Epithelial cell of esophagus (primary cell): ENCODE data around the gene IZUMO4.

Experiments used
- DNase-seq: peaks from one replicate; pipeline ENCODE4 v3.0.0; 2010; ENCODE audit warnings: low read depth
- H3K4me3 ChIP-seq: 2 replicates; pipeline ENCODE4 v1.5.1; 2011; ENCODE audit warnings: mild to moderate bottlenecking, low read length, control low read depth
- TF ChIP-seq, protein P1 (sequence below): IDR thresholded peaks from 2 replicates; pipeline ENCODE4 v1.5.1; 2011; ENCODE audit warnings: low read depth, mild to moderate bottlenecking, low read length, control low read depth, inconsistent platforms; ENCODE audit not compliant: insufficient read depth; ENCODE audit errors: missing control alignments

Gene IZUMO4

DNA sequence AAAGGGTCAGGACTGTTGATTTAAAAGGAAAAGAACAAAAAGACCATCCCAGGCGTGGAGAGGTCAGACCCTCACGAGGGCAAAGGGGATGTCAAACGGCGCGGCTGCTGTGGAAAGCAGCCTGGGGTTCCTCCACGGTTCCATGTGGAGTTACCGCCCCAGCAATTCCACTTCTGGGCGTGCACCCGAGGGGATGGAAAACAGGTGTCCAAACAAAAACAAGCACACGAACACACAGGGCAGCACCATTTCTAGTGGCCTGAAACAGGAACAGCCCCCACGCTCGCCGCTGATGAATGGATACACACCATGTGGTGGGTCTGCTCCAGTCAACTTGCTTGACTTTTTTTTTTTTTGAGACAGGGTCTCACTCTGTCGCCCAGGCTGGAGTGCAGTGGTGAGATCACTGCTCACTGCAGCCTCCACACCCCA lies 43.4 kb downstream of the IZUMO4 start:
- H3K4me3 ChIP-seq, result no peak overlapping the region
- TF ChIP-seq, protein P1, sequence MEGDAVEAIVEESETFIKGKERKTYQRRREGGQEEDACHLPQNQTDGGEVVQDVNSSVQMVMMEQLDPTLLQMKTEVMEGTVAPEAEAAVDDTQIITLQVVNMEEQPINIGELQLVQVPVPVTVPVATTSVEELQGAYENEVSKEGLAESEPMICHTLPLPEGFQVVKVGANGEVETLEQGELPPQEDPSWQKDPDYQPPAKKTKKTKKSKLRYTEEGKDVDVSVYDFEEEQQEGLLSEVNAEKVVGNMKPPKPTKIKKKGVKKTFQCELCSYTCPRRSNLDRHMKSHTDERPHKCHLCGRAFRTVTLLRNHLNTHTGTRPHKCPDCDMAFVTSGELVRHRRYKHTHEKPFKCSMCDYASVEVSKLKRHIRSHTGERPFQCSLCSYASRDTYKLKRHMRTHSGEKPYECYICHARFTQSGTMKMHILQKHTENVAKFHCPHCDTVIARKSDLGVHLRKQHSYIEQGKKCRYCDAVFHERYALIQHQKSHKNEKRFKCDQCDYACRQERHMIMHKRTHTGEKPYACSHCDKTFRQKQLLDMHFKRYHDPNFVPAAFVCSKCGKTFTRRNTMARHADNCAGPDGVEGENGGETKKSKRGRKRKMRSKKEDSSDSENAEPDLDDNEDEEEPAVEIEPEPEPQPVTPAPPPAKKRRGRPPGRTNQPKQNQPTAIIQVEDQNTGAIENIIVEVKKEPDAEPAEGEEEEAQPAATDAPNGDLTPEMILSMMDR, result no peak
- no peak for DNase-seq

- DNase-seq, result no peak
- H3K4me3 ChIP-seq, result no peak overlapping the region
- TF ChIP-seq, protein P1, result no peak
Measured at GRCh38 chr19:2142173-2142829, 45.6 kb downstream of the IZUMO4 start.

DNA sequence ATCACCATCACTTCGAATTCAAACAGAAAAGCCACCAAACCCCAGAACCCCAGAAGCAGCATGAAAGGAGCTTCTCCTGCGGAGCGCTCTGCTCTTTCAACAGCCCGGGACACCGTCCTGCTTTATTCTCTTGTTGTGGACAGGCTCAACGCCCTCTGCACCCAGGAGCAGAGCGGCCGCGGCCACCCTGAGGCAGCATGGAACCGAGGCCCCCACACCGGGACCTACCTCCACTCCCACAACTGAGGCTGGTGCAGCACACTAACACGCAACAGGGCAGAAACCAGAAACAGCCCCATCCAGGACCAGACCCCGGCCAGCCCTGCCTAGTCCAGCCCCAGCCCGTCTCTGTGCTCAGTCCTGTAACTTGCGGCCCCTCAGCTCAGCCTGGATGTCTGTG lies 47.5 kb downstream of the IZUMO4 start:
- TF ChIP-seq, protein P1, result no peak
- no peak overlapping the region for H3K4me3 ChIP-seq
- DNase-seq, result no peak

DNA sequence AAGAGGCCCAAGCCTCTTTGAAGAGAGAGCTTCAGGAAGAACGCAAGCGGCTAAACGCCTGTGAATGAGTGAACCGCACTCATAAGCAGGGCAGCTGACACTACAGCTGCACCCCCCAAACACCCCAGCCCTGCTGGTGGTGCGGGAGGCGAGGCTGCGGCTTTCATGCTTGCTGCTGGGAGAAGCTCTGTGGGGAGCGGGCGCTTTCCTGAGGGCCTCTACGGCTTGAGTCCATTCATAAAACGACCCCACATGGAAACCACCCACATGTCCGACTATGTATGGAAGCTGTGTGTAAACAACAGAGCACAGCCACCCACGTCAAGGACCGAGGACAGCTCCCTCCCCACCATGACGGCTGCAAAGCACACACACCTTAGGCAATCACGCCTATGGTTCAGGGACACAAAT lies 49.1 kb downstream of the IZUMO4 start:
- no peak for DNase-seq
- no peak overlapping the region for H3K4me3 ChIP-seq
- TF ChIP-seq, protein P1, result no peak

- H3K4me3 ChIP-seq, result no peak overlapping the region
- DNase-seq, result no peak
- TF ChIP-seq, protein P1, result no peak
Measured at GRCh38 chr19:2148482-2149135, 51.9 kb downstream of the IZUMO4 start.
